ENCODE data around the gene CERKL. TPM values are rescaled to one million over a fixed set of nuclear protein-coding genes. Genes with fewer than 3 reads are reported as not detected.

Gene CERKL
- total RNA-seq, 1 donor from 2014 or later, result 0.18 TPM

- CTCF ChIA-PET, result no interaction called here
- intact Hi-C loops (cut with micrococcal nuclease), result no loop called here
Observed at GRCh38 chr2:181655519-181655918, 1.4 kb downstream of the CERKL start.

GRCh38 chr2:181649436-181649979, 7.4 kb downstream of the CERKL start:
- Mint-ChIP-seq H3K9me3 (no peaks in the 10 kb centered on the region), H3K4me3 (no peak overlapping the region), H3K27ac (no peak overlapping the region), H3K4me1 (no peaks in the 10 kb centered on the region), H3K27me3 (peaks cover 35% of the 10 kb centered on the region), H3K36me3 (ENCODE audit: low read depth) (no peaks in the 10 kb centered on the region)
- ChIA-PET CTCF (no interaction called here), POLR2A (no interaction called here)
- intact Hi-C loops (cut with micrococcal nuclease), result no loop called here
- ATAC-seq (ENCODE audit: low read depth) (no peak), DNase-seq (no peak)
- TF ChIP-seq, protein P1, sequence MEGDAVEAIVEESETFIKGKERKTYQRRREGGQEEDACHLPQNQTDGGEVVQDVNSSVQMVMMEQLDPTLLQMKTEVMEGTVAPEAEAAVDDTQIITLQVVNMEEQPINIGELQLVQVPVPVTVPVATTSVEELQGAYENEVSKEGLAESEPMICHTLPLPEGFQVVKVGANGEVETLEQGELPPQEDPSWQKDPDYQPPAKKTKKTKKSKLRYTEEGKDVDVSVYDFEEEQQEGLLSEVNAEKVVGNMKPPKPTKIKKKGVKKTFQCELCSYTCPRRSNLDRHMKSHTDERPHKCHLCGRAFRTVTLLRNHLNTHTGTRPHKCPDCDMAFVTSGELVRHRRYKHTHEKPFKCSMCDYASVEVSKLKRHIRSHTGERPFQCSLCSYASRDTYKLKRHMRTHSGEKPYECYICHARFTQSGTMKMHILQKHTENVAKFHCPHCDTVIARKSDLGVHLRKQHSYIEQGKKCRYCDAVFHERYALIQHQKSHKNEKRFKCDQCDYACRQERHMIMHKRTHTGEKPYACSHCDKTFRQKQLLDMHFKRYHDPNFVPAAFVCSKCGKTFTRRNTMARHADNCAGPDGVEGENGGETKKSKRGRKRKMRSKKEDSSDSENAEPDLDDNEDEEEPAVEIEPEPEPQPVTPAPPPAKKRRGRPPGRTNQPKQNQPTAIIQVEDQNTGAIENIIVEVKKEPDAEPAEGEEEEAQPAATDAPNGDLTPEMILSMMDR (IDR thresholded peaks at IDR 0.05), result no peak

More at GRCh38 chr2:181655519-181655918, 1.4 kb downstream of the CERKL start:
- H3K27ac Mint-ChIP-seq, result no peak overlapping the region
- peaks cover 36% of the 10 kb centered on the region for H3K27me3 Mint-ChIP-seq
- TF ChIP-seq, protein P1 (IDR thresholded peaks at IDR 0.05), result no peak
- no peak for DNase-seq
- H3K36me3 Mint-ChIP-seq (ENCODE audit: low read depth), result no peaks in the 10 kb centered on the region
- POLR2A ChIA-PET, result no interaction called here
- ATAC-seq (ENCODE audit: low read depth), result no peak
- H3K4me3 Mint-ChIP-seq, result no peak overlapping the region
- peaks cover 13% of the 10 kb centered on the region for H3K4me1 Mint-ChIP-seq
- no peaks in the 10 kb centered on the region for H3K9me3 Mint-ChIP-seq

DNA sequence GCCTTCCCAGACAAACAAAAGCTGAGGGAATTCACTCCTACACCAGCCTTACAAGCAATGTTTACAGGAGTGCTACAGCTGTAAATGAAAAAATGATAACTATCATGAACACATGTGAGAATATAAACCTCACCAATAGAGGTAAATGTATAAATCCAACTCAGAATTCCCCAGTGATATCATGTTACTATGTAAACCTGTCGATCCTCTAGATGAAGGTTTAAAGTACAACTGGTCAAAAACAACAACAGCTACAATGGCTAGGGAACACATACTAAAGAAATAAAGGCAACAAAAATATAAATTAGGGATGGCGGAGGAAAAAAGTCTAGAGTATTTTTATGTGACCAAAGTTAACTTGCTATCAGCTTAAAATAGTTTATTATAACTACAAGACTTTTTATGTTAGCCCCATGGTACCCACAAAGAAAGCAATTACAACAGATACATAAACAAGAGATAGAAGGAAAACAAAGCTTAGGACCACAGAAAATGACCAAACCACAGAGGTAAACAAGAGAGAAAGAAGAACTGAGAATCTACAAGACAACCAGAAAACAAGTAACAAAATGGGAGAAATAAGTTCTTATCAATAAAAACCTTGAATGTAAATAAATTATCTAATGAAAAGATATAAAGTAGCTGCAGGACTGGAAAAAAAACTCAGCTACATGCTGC, 8.3 kb downstream of the CERKL start:
- intact Hi-C loops (cut with micrococcal nuclease), result no loop called here
- Mint-ChIP-seq H3K9me3 (no peaks in the 10 kb centered on the region), H3K4me3 (no peak overlapping the region), H3K27ac (no peak overlapping the region), H3K36me3 (ENCODE audit: low read depth) (no peaks in the 10 kb centered on the region), H3K4me1 (no peaks in the 10 kb centered on the region), H3K27me3 (peaks cover 34% of the 10 kb centered on the region)
- ATAC-seq (ENCODE audit: low read depth) (no peak), DNase-seq (no peak)
- ChIA-PET POLR2A (no interaction called here), CTCF (interaction anchor here (0.7 kb wide), 1 partner anchor 323 kb away, joined by 3 read pairs; no protein-coding TSS in a partner anchor)
- TF ChIP-seq, protein P1 (IDR thresholded peaks at IDR 0.05), result no peak

DNA sequence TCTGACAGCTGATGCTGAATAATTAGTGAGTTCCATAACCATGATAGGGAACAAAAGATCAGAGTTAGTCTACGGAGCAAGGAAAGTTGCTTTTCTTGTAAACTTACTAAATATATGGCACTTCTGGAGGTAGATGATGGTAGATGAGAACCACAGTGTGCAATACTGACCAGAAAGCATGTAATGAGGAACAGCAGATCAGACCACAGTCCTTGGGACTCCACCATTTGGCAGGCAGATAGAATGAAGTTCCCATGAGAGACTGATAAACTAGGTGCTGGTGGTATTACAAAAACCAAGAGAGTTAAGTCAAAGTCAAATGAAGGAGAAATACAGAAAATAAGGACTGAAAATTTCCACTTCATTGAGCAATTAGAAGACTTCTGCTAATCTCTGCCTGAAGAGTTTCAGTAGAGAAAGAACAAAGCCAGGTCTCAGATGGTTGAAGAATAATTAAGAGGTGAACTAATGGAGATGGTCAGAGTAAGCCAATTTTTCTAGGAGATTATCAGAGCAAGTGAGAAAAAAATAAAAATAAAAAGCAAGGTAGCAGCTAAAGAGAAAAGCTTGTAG, 10.4 kb downstream of the CERKL start:
- no peaks in the 10 kb centered on the region for H3K4me1 Mint-ChIP-seq
- H3K9me3 Mint-ChIP-seq, result no peaks in the 10 kb centered on the region
- DNase-seq (no peak), ATAC-seq (ENCODE audit: low read depth) (no peak)
- ChIA-PET CTCF (no interaction called here), POLR2A (no interaction called here)
- no peaks in the 10 kb centered on the region for H3K36me3 Mint-ChIP-seq (ENCODE audit: low read depth)
- intact Hi-C loops (cut with micrococcal nuclease), result no loop called here
- H3K27ac Mint-ChIP-seq, result no peak overlapping the region
- no peak overlapping the region for H3K4me3 Mint-ChIP-seq
- TF ChIP-seq, protein P1 (IDR thresholded peaks at IDR 0.05), result no peak
- peaks cover 26% of the 10 kb centered on the region for H3K27me3 Mint-ChIP-seq

GRCh38 chr2:181643151-181643550, 13.8 kb downstream of the CERKL start:
- ChIA-PET POLR2A (no interaction called here), CTCF (no interaction called here)
- H3K4me3 Mint-ChIP-seq, result no peak overlapping the region
- ATAC-seq (ENCODE audit: low read depth), result no peak
- H3K4me1 Mint-ChIP-seq, result no peaks in the 10 kb centered on the region
- TF ChIP-seq, protein P1 (IDR thresholded peaks at IDR 0.05), result no peak
- H3K27ac Mint-ChIP-seq, result no peak overlapping the region
- peaks cover 18% of the 10 kb centered on the region for H3K27me3 Mint-ChIP-seq
- intact Hi-C loops (cut with micrococcal nuclease), result no loop called here
- no peaks in the 10 kb centered on the region for H3K9me3 Mint-ChIP-seq
- DNase-seq, result no peak
- no peaks in the 10 kb centered on the region for H3K36me3 Mint-ChIP-seq (ENCODE audit: low read depth)
